Measurements from ENCODE around the gene ARHGAP22.

The ARHGAP22 gene

DNA sequence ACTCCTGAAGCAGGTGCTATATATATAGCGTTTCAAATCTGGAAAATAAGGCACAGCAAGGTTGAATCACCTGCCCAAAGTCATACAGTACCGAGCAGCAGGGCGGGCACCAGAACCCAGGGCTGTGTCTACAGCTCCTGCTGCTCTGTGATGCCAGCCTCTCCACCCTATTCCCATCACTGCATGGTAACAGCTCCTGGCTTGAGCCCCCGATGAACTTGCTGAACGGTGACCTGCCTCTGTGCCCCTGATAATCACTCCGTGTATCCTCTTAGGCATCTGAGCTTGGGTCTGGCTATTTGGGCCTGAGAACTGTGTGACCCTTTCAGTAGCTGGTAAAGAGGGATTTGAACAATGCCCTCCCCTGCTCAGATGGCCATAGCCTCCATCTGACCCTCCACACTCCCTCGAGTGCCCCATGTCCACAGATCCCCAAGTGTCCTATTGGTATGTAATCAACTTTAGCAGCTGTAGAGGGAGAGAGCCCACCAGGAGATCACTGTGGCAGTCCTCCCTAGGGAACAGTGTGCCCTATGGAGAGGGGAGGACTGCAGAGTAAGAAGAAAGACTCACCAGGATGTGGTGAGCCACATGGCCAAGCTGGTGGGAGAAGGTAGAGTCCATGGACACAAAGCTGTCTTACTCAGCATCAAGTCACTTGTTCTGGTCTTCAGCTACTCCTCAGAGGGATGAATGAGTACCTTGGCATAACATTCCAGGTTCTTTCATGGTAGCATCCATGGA is 1.1 kb upstream of the ARHGAP22 start:
- peak; percentile 67 for DNase-seq

DNA sequence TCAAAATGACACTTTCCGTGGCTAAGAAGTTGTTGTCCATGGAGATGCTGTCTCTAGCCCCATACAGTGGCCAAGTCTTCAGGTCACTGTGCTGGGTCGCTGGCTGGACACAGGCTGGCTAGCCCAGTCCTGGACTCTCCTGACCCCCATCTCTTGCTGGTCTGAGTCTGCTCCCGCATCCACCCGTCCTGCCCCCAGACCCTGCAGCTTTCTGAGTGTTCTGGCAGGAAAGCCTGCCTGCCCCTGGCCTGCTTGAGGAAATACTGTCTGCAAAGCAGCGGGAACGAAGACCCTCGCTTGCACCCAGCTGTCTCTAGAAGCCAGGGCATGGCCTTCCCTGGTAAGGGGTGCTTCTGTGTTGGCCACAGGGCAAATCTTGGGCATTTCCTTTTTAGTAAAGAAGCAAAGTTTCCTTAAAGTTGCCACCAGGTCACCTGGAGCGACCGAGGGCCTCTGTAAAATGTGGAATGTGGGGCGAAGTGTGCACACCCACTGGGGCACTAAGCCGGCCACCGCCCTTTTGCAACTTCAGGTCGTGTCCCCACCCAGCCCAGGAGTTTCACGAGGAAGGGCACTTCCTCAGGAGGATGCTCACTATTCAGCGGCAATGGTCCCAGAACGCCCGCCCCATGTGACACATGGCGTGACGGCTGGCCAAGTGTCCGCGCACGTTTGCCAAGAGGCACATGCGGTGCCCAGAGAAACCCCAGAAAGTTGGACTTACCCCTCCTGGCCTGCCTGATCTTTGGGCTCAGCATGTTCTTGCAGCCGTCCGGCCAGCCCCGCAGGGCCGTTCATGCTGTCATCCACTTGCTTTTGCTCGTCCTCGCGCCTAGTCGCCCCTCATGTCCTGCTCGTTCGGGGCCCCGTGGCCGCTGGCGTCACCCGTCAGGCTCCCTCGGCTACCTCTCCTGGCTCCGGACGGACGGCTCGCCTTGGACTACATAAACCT is 558 bp downstream of the ARHGAP22 start:
- no peak for DNase-seq

DNA sequence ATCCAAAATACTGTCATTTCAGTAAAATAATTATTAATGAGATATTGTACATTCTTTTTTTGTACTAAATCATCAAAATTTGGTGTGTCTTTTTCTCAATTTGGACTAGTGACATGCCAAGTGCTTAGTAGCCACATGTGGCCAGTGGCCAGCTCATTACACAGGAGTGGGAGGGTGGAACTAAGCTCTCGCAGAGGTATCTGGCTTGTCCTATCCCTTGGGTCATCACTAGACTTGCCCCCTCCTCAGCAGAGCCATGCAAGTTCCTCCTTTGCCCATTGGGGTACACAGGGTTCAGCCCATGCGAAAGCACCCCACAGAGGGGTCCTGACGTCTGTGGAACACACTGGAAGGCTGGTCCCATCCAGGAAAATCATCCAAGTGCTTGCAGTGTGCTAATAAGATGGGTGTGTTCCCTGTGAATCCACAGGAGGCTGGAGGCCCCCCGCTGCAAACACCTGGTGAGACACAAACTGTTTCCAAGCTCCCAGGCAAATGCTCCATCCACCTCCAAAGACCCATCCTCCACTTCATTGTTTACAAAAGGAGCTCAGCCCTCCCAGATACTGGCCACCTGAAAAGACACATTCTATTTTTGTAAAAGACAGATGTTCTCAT is 1.3 kb downstream of the ARHGAP22 start:
- no peak for DNase-seq

DNA sequence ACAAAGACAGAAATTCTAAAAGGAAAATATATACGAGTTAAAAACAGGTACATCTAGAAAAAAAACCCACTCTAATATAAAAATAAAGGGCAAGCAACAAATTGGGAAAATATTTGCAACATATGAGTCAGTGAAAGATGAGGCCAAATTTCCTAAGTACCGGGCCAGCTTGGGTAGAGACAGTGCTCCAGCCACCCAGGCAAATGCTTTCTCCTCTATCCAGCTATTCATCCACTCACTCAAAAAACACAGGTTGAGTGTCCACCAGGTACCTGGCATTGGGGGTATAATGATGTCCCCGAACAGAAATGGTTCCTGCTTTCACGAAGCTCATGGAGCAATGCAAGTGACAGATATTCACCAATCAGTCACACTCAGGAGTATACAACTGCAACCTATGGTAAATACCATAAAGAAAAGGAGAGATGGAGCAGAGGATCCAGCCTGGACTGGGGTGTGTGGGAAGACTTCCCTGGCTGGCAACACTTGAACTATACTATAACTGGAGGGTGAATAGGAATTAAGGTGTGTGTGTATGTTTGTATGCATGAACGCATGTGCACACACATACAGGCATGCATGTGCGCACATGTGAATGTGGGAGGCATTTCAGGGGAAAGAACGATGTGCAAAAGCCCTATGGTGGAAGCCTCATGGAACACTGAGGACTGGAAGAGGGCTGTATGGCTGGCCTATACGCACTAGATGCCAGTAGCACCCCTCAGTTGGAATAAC is 2.3 kb downstream of the ARHGAP22 start:
- no peak for DNase-seq

DNA sequence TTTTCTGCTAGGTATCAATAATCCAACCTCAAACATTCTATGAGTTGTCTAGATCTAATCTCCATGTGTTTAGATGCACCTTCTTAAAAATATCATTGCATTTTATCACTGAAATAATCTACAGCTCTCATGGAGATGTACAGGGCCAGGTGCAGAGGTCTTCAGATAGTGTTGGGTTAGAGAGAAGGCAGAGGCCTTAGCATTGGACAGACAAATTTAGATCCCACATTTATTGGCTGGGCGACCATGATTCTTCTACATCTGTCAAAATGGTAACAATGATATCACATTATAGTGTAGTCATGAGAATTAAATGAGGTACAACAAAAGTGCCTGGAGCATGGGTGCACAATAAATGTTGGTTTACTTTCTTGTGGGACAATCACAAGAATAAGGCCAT is 3.1 kb downstream of the ARHGAP22 start:
- DNase-seq = no peak

DNA sequence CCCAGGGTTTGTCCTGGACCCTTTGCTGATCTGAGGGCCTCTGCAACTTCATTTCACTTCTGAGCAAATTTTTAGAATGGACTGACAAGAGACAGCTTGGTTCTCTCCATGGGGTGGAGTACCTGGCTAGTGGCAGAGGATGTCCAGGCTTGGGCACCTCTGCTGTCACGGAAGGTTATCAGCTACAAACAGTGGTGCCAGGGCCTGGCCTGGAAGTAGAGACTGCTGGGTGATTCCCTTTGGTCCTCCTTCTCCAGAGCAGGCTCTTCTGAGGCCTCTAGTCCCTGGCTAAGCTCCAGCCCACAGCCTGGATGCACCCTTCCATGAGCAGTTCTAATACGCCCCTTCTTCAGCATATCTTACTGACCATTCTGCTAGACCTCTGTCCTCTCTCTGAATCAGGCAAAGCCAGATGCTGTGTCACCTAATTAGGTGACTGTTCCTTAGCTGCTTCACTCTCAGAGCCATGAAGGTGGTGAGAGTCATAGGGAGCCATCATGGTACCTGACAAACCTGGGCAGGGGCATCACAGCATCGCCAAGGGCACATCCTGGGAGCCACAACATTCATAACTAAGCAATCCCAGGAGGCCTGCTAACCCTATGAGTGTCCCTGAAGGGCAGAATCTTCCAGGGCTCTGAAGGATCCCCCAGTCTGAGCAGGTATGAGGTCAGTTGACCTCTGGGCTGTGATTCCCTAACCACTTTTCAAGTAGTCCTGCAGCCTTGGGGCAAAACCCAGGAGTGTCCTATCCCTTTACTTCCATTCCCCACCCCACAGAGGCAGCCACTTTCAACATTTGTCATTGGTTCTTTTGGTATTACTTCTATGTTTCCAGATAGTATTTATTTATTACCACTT is 4.0 kb downstream of the ARHGAP22 start:
- no peak for DNase-seq

DNA sequence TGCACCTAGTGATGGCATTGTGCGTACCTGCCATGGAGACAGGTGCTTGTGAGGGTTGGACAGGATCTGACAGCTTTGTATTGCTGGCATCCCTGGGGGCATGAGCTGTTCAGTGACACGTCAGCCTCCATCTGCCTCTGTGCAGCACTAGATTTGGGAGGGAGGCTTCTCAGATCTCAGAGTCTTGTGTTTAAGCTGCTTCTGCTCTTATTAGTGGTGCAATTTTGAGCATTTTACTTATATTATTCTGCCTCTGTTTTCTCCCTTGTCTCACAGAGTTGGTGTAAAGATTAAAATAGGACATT is 5.1 kb downstream of the ARHGAP22 start:
- DNase-seq = no peak

DNA sequence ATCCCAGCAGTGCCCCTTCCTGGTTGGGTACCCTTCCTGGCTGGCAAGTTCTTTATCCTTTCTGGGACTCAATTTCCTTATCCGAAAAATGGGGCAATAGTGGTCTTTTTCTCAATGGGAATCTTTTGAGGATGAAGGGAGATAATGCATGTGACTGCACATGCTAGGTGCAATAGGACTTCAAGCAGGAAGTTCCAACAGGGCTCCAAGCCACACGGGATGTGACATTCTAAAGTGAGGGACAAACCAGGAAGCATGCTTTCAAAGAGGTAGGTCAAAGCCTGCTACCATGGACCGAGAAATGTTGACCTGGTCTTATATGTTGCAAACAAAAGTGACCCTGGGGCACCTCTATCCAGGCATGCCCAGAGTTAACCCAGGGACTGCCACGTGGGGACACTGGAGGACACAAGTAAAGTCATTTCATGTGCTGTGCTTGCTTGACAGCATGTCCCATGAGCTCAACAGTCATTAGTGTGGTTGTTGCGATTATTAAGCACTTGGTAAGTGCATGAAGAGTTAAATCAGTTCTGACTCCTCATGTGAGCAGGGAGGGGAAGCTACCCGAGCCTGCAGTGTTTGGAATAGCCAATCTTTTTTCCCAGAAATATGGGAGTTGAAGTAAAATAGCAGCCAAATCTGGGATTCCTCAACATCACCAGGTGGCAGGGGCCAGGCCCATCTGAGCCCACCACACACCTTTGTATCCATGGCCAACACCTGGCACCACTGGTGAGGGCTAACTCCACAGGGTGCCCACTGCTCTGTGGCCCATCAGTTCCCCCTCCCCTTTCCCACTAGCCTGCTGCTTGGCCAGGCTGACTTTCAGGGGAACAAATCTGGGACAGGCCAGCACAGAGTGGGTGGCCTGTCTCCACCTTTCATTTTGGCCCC is 5.7 kb downstream of the ARHGAP22 start:
- DNase-seq = no peak

DNA sequence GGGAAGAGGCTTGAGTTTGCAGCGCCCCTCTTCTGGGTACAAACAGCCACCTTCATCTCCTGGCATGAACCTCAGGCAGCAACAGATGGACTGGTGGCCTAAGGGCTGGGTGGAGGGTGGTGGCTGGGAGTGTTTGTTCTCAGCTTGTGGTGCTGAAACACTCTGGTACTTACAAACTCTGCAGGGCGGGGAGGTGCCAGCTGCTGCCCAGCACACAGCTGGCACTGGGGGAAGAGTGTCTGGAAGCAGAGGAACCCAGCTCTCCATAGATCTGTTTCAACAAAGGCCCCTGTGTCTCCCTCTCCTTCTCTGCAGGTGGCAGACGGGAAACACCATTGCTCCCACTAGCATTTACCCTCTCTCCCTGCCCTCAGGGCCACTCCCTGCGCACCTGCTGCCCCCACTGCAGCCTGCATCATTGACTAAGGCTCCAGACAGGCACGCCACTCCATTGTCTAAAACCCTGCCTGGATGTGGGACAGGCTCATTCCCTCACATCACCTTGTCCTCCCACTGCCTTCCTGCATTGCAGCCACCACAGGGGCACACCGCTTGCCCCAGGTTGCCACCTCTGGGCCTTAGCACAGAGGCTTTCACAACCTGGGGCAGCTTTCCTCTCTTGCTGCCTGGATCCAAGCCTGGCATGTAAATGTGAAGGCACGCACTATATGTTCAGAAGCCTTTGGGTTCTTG is 6.5 kb downstream of the ARHGAP22 start:
- no peak for DNase-seq

DNA sequence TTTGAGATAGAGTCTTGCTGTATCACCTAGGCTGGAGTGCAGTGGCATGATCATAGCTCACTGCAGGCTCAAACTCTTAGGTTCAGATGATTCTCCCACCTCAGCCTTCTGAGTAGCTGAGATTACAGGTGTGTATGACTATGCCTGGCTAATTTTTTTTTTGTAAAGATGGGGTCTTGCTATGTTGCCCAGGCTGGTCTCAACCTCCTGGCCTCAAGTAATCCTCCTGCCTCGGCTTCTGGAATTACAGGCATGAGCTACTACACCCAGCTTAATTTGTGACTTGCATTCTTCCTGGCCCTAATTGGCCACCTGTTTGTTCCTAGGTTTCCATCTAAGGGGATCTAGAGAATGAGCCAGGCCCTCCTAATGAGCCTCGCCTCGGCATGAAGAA is 9.3 kb downstream of the ARHGAP22 start:
- no peak for DNase-seq

DNA sequence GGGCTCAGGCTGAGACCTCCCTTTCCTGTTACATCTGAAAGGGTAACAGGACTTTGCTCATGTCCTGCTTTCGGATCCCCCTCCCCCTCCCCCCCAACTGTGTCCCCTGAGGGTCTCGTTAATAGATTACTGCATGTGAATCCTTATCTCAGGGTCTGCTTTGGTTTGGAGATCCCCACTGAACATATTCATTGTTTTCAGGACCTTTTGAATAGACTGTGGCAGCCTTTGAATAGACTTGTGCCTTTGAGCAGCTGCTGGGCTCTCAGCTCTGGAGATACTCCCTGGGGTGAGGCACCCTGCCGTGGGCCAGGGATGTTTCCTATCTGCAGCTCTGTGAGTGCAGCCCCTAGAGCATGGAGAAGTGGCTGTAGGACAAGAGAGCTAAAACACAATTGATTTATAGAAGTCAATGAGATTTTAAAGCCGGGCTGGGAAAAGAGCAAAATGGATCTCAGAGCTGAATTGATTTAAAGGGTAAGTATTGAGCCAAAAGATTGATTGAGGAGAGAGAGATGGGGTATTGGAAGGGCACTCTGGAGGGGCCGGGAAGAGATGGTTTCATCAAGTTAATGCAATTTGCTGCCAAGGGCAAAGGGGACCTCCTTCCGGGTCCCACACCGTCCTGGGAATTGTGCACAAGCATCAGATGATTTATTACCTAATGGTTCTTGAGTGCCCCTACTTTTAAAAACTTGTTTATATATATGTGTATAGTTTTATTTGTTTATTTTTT is 9.9 kb downstream of the ARHGAP22 start:
- no peak for DNase-seq

DNA sequence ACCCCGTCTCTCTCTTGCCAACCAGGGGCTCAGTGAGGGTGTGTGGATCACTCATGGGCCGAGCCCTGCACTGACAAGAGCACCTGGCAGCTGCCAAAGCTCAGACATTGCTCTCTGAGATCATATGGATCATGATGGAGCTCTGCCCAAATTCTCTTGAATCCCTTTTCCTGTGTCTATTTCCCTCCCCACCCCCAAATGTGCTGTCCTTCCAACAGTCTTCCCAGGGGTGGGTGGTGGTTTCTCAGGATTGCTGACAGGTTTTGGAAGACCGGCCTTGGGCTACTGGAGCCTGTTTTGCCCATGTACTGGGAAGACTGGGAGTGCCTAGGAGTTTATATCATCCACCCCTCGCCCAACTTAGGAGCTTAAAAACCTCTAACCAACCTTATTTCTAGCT is 10.5 kb downstream of the ARHGAP22 start:
- no peak for DNase-seq

DNA sequence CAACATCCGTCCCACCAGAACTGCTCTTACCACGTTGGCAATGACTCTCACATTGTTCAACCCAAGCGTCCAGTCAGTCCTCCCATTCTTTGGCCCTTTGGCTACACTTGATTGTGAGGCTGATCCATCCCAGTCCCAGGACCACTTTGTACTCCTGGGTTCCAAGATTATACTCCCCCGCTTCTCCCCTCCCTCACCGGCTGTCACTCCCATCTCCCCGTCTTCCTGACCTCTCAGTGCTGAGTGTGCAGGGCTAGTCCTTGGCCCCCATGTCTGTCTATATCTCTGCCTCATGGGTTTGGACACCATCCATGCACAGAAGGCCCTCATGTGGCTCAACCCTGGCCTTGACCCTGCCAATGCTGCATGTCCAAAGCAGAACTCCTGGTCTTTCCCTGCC is 12.5 kb downstream of the ARHGAP22 start:
- DNase-seq = no peak

DNA sequence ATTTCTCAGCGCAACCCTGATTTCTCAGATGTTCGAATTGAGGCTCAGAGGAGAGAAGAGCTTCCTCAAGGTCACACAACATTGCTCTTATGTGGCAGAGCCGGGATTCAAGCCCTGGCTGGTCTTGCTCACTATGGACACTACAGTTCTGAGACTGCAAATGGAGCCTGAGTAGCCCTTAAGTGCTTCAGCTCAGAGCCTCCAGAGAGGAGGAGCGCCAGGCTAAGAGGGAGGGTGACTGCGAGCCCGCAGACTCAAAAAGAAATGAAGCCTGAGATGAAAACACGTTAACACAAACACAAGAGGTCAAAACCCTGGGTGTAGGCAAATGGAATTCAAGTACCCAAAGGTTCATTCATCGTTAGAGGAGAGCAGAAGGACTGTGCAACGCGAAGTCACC is 13.9 kb downstream of the ARHGAP22 start:
- no peak for DNase-seq

DNA sequence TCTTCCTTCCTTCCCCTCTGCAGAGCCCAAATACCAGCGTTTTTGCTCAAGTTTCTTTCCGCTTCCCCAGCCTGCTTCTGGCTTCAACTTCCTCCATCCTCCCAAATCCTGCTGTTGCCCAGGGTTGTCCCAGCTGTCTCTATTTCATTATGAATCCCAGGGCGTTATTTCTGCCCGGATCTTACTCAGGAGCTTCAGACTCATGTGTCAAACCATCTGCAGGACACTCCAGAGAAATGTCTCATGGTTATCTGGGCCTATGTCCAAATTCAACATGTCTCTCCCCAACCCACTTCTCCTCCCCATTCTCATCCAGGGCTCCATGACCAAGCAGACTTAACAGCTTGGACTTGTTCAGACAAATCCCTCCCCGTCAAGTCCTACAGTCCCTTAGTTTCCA is 15.6 kb downstream of the ARHGAP22 start:
- peak; percentile 89 for DNase-seq

DNA sequence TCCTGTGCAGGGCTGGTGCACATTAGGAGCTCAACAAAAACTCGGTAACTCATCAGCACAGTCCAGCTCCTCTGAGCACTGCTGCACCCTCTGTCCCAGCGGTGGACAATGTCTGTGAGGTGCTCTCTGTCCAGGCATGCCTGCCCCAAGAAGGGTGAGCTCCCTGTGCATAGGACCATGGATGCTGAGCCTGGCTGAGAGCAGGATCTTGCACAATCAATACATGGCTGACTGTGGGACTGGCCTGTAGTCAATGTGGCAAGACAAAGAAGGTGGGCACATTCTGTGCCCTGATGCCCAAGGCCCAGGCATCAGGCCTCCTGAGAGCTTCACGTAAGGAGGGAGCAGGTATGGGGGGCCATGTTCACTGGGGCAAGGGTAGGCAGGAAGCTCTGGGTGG is 17.1 kb downstream of the ARHGAP22 start:
- no peak for DNase-seq

DNA sequence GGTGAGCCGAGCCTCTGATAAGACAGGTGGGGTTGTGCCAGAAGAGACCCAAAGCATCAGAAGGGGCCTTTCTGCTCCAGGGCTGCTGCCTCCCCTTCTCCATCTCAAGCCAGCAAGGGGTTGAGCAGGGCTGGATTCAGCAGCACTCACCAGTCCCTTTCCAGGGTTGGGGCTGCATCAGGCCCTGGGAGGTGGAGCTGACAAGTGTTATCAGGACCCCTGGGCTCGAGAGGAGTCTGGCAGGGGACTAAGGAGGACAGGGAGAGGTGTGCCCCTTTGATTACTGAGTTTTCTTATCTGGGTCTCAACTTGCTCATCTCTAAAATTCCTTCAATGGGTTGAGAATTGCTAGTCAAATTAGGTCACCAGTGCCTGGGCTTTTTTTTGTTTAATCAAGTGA is 17.8 kb downstream of the ARHGAP22 start:
- no peak for DNase-seq

DNA sequence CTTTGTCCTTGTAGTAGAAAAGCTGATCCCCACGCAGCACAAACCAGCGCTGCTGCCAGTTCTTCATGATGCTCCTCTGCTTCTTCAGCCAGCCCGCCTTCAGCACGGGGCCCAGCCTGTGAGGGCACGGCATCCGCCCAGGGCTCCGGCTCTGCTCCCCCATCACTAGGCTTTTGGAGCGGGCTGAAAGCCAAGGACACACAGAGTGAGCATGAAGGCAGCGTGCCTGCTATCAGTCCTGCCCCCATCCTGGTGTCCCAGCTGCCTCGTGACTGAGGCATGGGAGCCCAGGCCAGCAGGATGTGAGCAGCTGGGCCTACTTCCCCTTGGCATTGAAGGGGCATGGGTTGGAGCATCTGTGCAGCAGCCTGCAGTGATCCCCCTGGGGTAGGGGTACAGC is 21.9 kb downstream of the ARHGAP22 start:
- no peak for DNase-seq

DNA sequence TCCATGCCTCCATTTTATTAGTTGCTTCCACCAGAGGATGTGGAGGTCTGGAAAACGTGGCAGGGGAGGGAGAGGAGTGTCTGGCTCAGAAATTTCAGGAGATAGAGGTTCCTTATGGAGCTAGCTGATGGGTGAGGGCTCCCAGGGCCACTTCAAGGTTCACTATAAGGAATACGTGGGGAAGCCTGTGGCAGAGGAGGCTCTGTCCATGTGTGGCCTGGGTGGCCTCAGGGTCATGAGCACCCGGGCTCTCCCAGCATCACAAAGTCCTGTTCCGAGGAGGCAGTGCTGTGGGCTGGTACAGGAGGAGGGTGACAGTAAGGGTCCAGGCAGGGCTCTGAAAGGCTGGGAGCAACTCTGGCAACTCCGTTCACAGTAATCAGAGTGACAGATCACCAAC is 24.6 kb downstream of the ARHGAP22 start:
- no peak for DNase-seq

Data from fibroblast of skin of right biceps (primary cell).